NCI-H1694 (cell line): ENCODE data around the gene TNS3.
A peak's percentile ranks its signal among the peaks of the same experiment; 100 is the strongest.

Experiments
- DNase-seq: peaks from one replicate; lab custom pipeline; 2025; lab: John Stamatoyannopoulos, UW

The TNS3 gene

DNA sequence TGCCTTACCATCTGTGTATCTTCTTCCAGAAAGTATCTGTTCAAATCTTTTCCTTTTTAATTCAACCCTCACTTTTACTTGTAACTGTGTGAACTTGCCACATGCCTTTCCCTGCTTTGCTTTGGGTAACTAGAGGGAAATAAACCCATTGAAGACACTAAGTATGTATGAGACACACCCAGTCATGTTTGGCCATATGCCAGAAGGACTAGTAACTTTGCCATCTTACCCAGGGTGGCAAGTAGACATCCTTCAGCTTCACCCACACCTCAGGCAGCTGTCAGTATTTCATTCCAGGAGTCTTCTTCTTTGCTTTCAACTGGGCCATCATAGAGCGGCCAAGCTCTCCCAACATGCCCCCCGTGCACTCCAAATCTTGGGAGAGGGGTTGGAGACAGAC lies 323.1 kb downstream of the TNS3 start:
- no peak for DNase-seq

DNA sequence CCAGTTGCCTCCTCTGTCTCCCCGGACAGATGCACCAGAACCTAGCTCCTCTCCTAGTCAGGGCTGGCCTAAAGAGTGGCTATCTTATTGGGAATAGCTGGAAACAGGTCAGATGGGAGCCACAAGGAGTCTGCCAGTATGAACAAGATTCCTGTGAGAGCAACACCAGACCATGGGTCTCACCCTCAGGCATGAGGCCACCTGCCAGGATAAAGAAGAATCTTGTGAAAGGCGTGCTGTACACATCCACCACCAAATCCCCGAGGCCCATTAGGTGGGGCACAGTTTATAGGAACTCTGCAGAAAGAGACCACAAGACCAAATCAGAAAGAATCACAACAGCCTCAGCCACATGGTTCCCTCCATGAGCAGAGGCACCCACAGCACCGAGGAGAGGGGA lies 325.9 kb downstream of the TNS3 start:
- no peak for DNase-seq

DNA sequence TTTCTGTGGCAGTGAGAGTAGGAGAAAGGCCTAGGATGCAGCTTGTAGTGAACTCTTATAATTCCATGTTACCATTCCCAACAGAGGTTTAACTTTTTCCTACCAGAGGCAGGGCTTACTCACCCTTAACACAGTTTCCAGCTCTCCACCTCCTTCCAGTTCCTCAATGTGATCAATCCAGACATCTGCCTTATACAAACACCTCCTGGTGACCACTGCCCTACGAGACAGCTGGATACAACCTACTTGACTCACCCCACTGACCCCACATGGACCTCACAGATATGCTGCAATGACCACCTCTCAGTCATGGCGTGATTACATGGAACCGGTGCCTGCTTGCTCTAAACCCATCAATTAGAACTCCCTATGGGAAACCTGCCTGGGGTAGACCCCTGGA lies 326.5 kb downstream of the TNS3 start:
- no peak for DNase-seq

DNA sequence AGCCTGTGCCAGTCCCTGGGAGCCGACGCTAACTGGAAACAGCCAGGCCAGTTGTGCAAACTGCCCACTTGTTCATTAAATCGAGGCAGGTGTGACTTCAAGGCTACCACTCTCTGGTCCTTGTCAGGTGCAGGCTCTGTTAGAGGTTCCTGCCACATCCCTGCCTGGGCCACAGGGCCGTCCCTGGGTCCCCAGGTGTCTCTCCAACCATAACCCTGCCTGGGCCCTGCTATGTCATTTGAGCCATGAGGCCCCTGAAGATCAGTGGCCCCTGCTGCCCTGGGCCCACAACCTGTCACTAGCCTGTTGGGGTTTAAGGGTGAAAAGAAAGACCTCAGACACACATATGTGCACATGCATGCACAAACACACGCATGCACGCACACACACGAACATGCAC lies 326.9 kb downstream of the TNS3 start:
- DNase-seq, result no peak

DNA sequence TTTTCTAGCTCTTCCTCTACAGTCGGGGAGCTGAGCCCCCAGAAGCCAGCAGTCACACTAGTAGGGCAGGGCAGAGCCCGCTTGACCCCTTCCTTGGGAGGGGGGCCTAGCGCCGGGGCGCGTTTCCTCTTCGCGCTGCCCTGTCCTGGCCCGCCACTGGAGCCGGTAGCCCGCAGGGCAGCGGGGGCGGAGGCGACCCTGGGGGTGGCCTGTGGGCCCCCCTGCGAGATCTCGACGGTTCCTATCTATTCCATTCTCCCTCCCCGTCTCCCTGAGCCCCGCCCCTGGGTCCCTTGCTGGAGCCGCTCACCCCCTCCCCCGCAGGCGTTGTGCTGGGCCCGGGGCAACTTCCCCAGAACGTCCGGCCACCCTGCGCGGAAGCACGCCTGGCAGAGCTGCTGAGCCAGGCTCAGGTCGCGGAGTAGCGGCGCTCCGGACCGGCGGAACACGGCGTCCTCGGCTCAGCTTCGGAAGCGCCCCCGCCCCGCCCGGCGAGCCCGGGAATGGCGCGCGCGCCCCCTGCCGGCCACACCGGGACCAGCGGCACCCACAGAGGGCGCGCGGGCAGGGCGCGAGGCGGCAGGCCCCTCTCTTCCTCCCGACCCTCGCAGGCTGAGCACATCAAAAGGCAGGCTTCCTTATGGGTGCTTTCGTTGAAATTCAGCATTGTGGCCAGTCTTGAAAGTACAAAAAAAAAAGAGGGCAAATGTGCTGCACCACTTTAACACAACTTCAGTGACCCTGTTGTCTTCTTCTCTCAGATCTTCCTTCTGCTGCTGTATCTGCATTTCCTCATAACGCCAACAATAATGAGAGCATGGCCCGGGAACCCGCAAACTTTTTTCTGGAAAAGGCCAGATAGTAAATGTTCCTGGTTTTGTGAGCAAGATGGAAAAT lies 327.6 kb downstream of the TNS3 start:
- DNase-seq, result peak; percentile 34

DNA sequence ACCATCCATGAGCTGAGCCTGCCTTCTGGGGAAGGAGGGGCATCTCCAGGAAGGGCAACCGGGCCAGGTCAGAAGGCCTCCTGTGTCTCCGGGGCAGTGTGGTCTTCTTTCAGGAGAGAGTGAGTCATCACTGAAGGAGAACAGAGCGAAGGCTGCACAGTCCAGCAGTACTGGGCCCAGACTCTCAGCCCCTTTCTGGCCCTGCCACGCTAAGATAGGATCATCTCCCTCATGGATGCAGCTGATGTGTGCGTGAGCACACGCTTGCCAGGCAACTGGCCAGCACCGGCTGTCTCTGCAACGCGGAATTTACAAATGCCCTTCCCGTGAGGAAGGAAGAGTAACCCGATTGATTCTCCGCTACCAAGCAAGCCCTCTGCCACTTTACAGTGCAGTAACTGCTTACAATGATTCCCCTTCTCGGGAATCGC lies 328.2 kb downstream of the TNS3 start:
- no peak for DNase-seq

DNA sequence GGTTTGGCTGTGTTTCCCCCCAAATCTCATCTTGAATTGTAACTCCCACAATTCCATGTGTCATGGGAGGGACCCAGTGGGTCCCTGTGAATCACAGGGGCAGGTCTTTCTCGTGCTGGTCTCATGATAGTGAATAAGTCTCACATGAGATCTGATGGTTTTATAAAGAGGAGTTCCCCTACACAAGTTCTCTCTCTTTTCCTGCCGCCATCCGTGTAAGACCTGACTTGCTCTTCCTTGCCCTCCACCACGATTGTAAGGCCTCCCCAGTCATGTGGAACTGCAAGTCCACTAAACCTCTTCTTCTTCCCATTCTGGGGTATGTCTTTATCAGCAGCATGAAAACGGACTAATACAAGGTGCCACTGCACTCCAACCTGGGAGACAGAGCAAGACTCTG lies 329.2 kb downstream of the TNS3 start:
- DNase-seq, result no peak

DNA sequence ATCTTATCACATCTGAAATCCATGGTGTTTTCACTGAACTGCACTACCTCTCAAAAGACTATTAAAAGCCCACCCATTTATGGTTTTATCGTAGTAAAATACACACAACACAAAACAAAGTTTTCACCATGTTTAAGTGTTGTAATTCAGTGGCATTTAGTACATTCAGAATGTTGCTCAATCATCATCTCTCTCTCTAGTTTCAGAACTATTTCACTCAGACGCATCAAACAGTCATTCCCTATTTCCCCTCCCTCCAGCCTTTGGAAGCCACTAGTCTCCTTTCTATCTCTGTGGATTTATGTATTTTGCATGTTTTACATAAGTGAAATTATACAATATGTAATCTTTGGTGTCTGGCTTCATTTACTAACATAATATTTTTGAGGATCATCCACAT lies 332.6 kb downstream of the TNS3 start:
- DNase-seq, result no peak

DNA sequence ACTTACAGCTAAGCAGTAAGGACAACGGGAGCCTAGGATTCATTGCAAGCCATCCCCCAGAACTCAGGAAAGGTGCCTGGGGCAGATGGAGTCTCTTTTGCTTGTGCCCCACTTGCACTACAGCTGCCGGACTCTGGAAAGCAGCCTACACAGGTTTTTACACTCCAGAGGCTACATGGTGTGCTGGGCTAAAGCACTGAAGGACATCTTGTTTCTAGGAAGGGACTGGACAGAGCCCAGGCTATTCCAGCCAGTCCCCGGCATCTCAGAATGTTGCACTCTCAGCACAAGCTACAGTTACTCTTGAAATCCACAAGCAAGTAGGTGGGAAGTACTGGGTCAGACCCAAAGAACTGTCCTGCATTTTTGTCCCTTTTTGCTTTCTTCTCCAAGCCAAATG lies 333.1 kb downstream of the TNS3 start:
- DNase-seq, result no peak

DNA sequence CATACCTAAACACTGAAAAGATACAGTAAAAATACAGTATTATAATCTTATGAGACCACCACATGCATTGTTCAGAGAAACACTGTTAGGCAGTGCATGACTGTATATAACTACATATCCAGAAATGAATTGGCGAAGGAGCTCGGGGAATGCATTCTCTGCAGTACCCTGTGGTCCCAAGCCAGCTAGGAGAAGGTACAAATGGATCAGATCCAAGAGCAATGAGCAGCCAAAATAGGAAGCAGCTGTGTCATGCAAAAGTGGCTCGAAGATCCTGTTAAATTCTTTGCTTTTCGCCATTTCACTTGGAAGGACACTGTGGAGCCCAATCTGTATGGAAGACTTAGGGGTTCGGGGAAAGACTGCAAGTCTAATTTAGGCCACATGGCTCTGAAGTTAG lies 334.8 kb downstream of the TNS3 start:
- DNase-seq, result no peak

DNA sequence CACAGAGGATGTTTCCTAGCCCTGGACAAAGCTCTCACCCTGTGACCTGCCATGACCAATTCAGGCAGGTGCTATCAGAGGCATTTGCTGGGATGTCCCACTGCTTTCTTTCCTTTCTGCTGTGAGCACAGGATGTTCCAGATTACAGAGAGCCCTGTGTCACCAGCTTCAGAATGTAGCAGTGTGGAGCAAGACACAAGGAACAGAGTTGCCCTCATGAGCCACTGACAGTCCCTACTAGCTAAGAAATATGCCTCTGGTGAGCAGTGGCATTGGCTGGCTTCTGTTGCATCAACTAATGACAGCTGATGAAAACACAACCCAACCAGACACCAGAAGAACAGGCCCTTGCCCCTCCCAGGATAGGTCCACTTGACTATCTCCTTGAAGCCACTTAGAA lies 337.2 kb downstream of the TNS3 start:
- DNase-seq, result no peak

DNA sequence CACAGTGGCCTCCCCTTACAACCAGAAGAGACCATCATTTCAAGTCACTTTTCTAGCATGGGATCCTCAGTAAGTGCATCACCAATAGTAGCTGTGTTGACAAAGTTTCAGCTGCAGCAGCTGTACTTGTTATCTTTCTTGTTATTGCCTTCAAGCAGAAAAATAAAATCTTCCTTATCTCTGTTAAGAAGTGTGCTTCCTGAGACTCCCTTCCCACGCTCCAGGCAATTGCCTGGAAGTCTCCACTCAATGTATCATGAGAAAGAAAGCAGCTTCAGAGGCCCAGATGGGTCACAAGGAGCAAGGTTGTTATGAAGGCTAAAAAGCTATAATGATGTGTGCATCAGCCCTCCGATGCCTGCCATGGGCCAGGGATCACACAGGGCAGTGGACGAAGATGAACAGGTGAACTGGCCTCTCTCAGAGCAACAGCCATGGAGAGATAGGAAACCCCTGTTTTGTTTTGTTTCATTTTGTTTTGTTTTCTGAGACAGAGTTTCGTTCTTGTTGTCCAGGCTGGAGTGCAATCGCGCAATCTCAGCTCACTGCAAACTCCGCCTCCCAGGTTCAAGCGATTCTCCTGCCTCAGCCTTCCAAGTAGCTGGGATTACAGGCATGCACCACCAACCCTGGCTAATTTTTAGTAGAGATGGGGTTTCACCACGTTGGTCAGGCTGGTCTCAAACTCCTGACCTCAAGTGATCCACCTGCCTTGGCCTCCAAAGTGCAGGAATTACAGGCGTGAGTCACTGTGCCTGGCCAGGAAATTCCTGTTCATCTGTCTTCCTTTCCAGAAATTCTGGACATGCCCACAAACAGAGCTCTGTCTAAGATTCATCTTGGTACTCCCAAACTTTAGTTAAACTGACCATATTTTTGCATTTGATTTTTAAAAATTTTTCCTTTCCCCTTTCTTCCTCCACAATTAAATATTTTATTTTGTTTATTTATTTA lies 340.5 kb downstream of the TNS3 start:
- no peak for DNase-seq

DNA sequence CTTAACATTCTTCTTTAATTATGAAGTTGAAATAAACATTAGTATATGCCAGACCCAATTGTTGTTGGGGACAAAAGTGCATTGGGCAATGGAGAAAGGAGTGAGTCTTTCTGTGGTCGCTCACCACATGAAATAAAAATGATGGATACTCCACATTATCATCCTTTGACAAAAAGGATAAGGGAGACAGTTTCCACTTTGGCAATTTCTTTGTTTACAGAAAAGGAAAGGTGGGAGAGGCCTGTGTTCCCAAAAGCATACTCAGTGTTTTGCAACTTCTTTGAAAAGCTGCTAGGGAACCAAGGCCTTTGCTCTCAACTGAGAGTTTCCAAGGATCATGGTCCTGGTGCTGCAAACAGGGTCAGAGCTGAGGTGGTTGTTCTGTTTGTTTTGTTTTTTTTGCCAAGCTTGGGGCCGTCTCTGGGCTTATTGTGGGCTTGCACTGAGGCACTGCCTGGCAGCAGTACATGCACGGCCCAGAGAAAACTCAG lies 341.9 kb downstream of the TNS3 start:
- DNase-seq, result no peak

DNA sequence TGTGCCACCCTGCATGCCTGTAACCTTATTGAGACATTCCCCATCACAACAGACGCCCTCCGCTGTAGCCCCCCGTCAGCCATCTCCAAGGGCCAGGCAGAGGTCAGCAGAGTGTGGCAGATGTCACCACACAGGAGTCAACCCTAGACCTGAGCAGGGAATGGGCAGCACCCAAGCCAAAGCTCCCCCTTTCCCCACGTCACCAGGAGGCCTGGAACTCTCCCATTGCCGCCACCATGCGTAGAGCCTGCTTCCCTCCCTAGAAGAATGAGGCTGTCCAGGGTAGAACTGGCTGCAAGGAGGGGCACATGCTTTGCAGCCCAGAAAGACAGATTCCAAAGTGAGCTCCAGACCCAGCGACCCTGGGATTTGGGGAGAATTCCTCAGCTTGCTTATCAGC lies 342.9 kb downstream of the TNS3 start:
- no peak for DNase-seq

DNA sequence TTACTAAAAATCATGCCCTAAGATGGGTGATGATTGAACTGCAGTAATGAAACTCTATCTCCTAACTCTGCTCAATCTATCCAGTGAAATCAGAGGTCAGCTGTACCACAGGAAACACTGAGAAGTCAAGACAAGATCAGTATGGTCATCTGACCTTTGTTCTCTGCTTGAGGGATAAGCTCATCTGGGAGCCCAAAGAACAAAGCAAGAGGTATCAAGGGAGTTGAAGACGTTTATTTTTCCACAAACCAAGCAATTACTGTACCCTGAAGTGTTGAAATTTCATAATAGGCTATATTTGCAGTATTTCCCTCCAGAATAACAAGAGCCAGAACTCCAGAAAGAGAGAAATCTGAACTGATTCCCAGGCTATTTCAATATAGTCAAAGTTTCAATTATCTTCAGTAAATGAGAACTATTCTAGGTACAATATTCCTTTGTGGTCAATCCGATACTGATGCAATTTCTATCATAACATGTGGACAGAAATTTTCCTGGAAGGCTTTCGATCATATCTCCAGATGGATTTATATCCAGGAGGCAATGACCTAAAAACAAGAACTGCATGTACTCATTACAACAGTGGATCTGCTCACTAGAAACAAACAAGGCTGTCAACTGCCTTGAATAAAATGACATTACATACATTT lies 345.3 kb downstream of the TNS3 start:
- no peak for DNase-seq

DNA sequence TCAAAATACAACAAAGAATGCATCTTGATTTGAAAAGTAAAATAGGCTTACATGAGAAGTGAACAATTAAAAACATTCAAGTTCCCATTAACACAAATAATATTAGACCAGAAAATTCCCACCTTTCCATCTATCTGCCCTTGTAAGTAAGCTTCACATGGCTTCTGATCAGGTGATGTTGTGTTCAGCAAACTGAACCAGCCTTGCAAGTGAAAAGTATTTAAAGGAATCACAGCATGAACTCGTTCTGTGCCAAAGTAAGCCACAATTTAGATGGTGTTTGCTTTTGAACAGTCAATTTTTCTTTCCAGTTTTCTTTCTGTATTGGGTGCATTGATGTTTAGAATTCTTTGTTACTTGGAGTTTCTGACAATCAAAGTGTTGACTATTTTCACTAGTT lies 347.9 kb downstream of the TNS3 start:
- DNase-seq, result no peak

DNA sequence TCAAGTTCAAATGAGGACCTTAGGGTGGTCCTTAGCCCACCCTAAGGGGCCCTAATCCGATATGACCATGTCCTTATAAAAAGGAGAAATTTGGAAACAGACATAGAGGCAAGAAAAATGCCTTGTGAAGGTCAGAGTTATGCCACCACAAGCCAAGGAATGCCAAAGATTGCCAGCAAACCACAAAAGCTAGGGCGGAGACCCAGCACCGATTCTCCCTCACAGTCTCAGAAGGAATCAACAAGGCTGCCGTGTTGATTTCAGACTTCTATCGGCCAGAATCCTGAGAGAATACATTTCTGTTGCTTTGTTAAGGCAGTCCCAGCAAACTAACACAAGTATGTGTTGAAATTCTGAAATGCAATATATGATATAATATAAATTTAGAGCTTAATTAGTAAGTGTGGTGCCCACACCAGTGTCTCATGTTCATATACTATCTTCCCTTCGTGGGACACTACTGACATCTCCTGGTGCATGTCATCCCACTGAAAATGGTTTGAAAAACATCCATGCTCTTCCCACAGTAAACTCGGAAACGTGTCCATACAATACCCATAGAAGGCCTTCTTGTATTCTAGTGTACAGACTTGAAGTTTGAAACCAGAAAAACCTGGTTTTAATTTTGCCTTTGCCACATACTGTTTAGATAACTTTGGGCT lies 349.0 kb downstream of the TNS3 start:
- DNase-seq, result no peak

DNA sequence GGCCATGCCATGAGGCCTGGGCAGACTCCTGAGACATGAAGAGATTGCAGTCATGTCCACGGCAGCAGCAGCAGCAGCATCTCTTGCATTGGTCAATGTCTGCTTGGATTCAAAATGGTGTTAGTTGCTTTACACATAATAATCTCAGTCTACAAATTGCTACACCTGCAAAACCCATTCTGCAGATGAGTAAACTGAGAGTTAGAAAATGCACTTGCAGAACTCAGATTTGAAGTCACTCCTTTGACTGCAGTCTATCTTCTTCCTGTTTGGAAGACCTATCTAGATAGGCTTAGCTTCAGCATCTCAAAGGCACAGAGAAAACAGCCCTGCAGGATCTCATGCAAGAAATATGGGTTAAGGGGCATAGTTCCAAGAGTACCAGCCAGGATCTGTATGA lies 350.3 kb downstream of the TNS3 start:
- DNase-seq, result no peak

DNA sequence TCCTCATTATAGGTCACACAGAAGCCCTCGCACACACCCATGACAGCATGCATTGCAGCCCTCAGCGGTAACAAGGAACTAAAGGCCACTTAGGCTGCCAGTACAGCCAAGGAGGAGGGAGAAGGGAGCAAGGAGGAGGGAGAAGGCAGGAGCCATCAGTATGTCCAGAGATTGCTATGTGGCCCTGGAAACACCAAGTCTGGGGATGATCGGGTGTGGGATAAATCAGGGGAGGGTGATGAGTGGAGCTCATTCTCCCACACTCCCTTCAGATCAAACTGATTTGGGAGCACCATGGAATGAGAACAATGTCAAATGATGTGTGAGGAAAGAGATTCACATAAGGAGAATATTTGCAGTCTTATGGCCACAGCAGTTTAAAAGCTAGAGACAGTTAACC lies 350.9 kb downstream of the TNS3 start:
- no peak for DNase-seq

DNA sequence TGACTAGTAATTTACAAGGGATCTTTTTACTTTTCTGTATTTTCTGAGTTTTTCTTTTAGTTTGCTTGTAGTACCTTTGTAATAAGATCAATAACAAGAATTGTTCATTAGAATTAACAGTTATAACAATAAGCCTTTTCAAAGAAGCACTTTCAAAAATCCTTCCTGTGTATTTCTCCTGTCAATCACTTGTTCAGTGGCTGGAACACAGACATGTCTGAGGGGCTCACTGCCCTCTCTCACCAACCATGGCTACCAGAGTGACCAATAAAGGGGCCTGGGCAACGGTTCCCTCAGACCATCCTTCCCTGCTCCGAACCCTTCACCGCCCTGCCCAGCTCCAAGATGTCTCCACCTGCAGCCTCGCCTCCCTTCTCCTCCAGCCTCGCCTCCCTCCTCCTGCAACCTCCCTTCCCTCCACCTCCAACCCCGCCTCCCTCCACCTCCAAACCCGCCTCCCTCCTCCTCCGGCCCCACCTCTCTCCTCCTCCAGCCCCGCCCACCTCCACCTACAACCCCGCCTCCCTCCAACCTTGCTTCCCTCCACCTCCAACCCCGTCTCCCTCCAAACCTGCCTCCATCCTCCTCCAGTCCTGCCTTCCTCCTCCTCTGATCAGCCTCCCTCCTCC lies 353.4 kb downstream of the TNS3 start:
- DNase-seq, result no peak

DNA sequence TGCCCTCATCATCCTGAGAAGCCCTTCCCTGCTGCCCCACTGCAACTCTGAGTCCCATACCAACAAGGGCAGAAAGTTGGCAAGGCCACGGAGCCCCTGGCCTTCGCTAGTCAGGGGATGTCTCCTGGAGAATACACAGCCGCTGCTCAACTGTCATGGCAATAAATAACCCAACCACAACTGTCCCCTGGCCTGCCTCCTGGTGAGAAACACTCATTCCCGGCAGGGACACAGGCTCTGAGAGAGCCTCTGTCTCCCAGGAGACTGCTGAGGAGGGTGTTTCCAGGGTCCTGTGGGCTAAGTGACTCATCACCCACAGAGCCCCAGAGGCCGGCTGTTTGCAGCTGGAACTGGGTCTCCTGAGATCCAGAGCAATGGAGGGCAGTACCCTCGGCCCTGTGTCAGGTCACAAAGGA lies 354.1 kb downstream of the TNS3 start:
- DNase-seq, result no peak
